ENCODE measurements around the gene FEM1C. TPM values are rescaled to one million over a fixed set of nuclear protein-coding genes. Genes with fewer than 3 reads are reported as not detected.

FEM1C gene
- total RNA-seq, 1 donor = 17.4 TPM

DNA sequence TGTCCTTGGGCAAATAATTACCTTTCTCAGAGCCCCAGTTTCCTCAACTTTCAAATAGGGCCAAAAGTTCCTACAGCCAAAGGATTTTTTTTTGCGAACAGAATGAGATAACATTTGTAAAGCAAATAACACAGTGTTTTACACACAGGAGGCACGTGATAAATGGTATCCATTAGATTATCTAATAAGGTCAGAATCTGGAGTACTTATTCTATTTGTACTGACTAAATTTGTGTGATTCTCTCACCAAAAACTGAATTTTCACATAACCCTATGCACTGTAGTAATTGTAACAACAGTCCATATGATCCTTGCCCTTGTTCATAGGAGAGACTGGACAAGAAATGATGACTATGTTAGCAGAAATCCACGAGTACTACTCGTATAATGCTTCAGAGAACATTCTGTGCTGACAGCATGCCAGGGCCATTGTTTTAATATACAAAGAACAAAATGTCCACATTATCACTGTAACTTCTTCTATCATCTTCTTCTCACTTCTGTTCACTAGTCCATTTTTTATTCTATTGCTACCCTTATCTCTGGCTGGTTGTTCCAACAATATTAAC lies 13.9 kb upstream of the FEM1C start:
- no peaks in the 10 kb centered on the region for H3K79me2 ChIP-seq (ENCODE audit: insufficient read depth, low read length)
- no peaks in the 10 kb centered on the region for H4K20me1 ChIP-seq (ENCODE audit: insufficient read depth, low read length)

DNA sequence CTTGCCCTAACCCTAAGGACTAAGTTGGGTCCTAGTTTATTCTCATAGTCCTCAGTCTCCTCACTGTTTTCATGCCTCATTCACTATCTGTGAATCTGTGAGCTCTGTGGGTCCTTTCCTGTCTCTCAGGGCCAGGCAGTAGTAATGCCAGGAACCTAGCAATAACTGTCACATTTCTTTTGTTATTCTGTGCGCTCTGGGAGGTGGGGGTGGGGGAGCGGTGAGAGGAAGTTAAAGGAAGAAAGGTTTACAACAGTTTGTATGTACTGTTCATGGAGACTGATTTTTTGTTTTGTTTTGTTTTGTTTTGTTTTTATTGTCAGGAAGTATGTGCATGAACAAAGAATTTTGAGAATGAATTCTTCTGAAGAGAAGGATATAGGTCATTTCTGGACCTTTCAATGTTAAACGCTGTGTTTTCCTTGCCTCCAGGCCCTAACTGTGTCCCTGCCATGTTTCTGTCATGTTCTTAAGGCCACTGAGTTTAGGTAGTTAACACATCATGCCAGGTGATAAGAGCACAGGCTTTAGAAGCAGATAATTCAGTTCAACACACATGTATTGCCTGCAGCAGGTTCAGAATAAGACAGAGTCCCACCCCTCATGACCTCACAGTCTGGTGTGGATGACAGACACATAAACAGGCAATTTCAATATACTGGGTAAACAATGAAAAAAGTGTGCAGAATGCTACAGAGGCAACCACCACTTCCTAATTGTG lies 13.3 kb upstream of the FEM1C start:
- H2AFZ ChIP-seq (ENCODE audit: low read length) = no peak overlapping the region
- no peaks in the 10 kb centered on the region for H3K79me2 ChIP-seq (ENCODE audit: insufficient read depth, low read length)
- no peak overlapping the region for H3K4me2 ChIP-seq (ENCODE audit: insufficient read depth, low read length)
- H3K9me3 ChIP-seq (ENCODE audit: low read depth, low read length) = no peaks in the 10 kb centered on the region
- H4K20me1 ChIP-seq (ENCODE audit: insufficient read depth, low read length) = no peaks in the 10 kb centered on the region
- TF ChIP-seq, protein P1, sequence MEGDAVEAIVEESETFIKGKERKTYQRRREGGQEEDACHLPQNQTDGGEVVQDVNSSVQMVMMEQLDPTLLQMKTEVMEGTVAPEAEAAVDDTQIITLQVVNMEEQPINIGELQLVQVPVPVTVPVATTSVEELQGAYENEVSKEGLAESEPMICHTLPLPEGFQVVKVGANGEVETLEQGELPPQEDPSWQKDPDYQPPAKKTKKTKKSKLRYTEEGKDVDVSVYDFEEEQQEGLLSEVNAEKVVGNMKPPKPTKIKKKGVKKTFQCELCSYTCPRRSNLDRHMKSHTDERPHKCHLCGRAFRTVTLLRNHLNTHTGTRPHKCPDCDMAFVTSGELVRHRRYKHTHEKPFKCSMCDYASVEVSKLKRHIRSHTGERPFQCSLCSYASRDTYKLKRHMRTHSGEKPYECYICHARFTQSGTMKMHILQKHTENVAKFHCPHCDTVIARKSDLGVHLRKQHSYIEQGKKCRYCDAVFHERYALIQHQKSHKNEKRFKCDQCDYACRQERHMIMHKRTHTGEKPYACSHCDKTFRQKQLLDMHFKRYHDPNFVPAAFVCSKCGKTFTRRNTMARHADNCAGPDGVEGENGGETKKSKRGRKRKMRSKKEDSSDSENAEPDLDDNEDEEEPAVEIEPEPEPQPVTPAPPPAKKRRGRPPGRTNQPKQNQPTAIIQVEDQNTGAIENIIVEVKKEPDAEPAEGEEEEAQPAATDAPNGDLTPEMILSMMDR (IDR thresholded peaks at IDR 0.05; ENCODE audit: extremely low read depth, low read depth, low read length) = no peak
- no peak overlapping the region for H3K4me3 ChIP-seq (ENCODE audit: insufficient read depth, low read length)
- H3K27ac ChIP-seq (ENCODE audit: low read depth, low read length) = no peak overlapping the region
- peaks cover 12% of the 10 kb centered on the region for H3K4me1 ChIP-seq (ENCODE audit: insufficient read depth, low read length)
- no peaks in the 10 kb centered on the region for H3K36me3 ChIP-seq (ENCODE audit: insufficient read depth, low read length)
- no peaks in the 10 kb centered on the region for H3K27me3 ChIP-seq (ENCODE audit: insufficient read depth, low read length)
- no peak for DNase-seq (ENCODE audit: insufficient read length, low spot score, missing footprints)

More for the DNA sequence above, 13.9 kb upstream of the FEM1C start:
- Histone ChIP-seq H3K4me2 (ENCODE audit: insufficient read depth, low read length) (no peak overlapping the region), H3K27me3 (ENCODE audit: insufficient read depth, low read length) (no peaks in the 10 kb centered on the region), H3K36me3 (ENCODE audit: insufficient read depth, low read length) (no peaks in the 10 kb centered on the region), H3K27ac (ENCODE audit: low read depth, low read length) (peak overlapping the region; percentile 59), H3K4me1 (ENCODE audit: insufficient read depth, low read length) (peaks cover 12% of the 10 kb centered on the region), H2AFZ (ENCODE audit: low read length) (no peak overlapping the region), H3K4me3 (ENCODE audit: insufficient read depth, low read length) (no peak overlapping the region), H3K9me3 (ENCODE audit: low read depth, low read length) (no peaks in the 10 kb centered on the region)
- DNase-seq (ENCODE audit: insufficient read length, low spot score, missing footprints) = no peak
- TF ChIP-seq, protein P1 (IDR thresholded peaks at IDR 0.05; ENCODE audit: extremely low read depth, low read depth, low read length) = no peak

DNA sequence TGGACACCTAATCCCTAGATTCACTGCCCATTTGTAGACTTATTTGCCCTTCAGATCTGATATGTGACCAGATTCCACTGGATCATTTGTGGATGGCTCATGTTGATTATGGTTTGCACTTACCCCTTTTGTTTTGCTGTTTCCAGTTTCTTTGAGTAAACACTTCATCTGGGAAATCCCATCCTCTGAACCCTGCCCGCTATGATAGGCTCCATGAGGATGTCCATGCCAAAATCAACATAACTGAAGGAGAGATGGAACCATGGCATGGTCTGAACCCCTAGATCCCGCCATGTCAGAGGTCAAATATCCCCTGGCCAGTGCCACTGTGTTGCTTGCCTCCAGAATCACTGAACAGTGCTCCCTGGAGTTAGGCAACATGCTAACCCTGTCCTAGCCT lies 11.7 kb upstream of the FEM1C start:
- no peaks in the 10 kb centered on the region for H3K36me3 ChIP-seq (ENCODE audit: insufficient read depth, low read length)
- H3K79me2 ChIP-seq (ENCODE audit: insufficient read depth, low read length) = no peaks in the 10 kb centered on the region

More for the DNA sequence above, 11.7 kb upstream of the FEM1C start:
- TF ChIP-seq, protein P1 (IDR thresholded peaks at IDR 0.05; ENCODE audit: extremely low read depth, low read depth, low read length) = no peak
- Histone ChIP-seq H3K4me3 (ENCODE audit: insufficient read depth, low read length) (no peak overlapping the region), H3K27ac (ENCODE audit: low read depth, low read length) (no peak overlapping the region), H4K20me1 (ENCODE audit: insufficient read depth, low read length) (no peaks in the 10 kb centered on the region), H3K27me3 (ENCODE audit: insufficient read depth, low read length) (no peaks in the 10 kb centered on the region), H3K9me3 (ENCODE audit: low read depth, low read length) (no peaks in the 10 kb centered on the region), H3K4me2 (ENCODE audit: insufficient read depth, low read length) (no peak overlapping the region), H2AFZ (ENCODE audit: low read length) (no peak overlapping the region), H3K4me1 (ENCODE audit: insufficient read depth, low read length) (peaks cover 15% of the 10 kb centered on the region)
- DNase-seq (ENCODE audit: insufficient read length, low spot score, missing footprints) = no peak

Data from osteoblast (primary cell).